WTC11 (cell line): ENCODE measurements around the gene SYNM. TPM values are rescaled to one million over a fixed set of nuclear protein-coding genes. Genes with fewer than 3 reads are reported as not detected.

Source experiments
- ATAC-seq: fragments of 200-7000 bp; cut with Tn5 transposase; 2 replicates; pipeline ENCODE4 v1.10.0; 2021; ENCODE audit warnings: mild to moderate bottlenecking, moderate library complexity
- CTCF ChIA-PET: fragments of 300-600 bp; sonication (Branson Sonifier 250); formaldehyde crosslinking; loops from one replicate; lab custom pipeline; 2021; ENCODE audit warnings: antibody characterized with exemption; lab: Charles Lee
- POLR2A ChIA-PET: fragments of 350-600 bp; sonication (Branson Sonifier 250); formaldehyde crosslinking; loops from one replicate; lab custom pipeline; 2021; ENCODE audit warnings: antibody characterized with exemption; lab: Charles Lee
- DNase-seq: peaks from one replicate; pipeline ENCODE4 v3.0.0; 2021; ENCODE audit warnings: low spot score
- H3K27ac Mint-ChIP-seq: 2 replicates; pipeline ENCODE4 v1.8.0; 2021; ENCODE audit warnings: mixed read lengths
- H3K27me3 Mint-ChIP-seq: 2 replicates; pipeline ENCODE4 v1.8.0; 2021; ENCODE audit warnings: low read depth, mild to moderate bottlenecking, moderate library complexity, mixed read lengths
- H3K36me3 Mint-ChIP-seq: 2 replicates; pipeline ENCODE4 v1.8.0; 2021; ENCODE audit warnings: mixed read lengths
- H3K4me1 Mint-ChIP-seq: 2 replicates; pipeline ENCODE4 v1.8.0; 2022; ENCODE audit warnings: mixed read lengths
- H3K4me3 Mint-ChIP-seq: 2 replicates; pipeline ENCODE4 v1.8.0; 2021; ENCODE audit warnings: mild to moderate bottlenecking, moderate library complexity, mixed read lengths
- H3K9me3 Mint-ChIP-seq: 2 replicates; pipeline ENCODE4 v1.8.0; 2021; ENCODE audit warnings: mixed read lengths
- ATF1 ChIP-seq: sonication (generic); formaldehyde crosslinking; IDR thresholded peaks from 2 replicates; pipeline ENCODE4 v1.8.1; 2023; ENCODE audit warnings: mild to moderate bottlenecking, moderate library complexity, missing genetic modification reagents
- CDX4 ChIP-seq: fragments of 250-450 bp; sonication (Bioruptor Pico); IDR thresholded peaks from 2 replicates; pipeline ENCODE4 v1.9.0; 2021; ENCODE audit warnings: moderate library complexity, mild to moderate bottlenecking, inconsistent platforms, borderline replicate concordance
- CTCF ChIP-seq: fragments of 200-600 bp; IDR thresholded peaks from 2 replicates; pipeline ENCODE4 v1.8.0; 2022; ENCODE audit warnings: antibody characterized with exemption
- EMX1 ChIP-seq: fragments of 250-450 bp; sonication (Bioruptor Pico); IDR thresholded peaks from 2 replicates; pipeline ENCODE4 v1.8.0; 2021; ENCODE audit warnings: mild to moderate bottlenecking
- GABPB1 ChIP-seq: sonication (generic); formaldehyde crosslinking; IDR thresholded peaks from 2 replicates; pipeline ENCODE4 v1.8.1; 2023; ENCODE audit warnings: mild to moderate bottlenecking, missing genetic modification reagents
- GRHL2 ChIP-seq: fragments of 250-450 bp; sonication (Bioruptor Pico); IDR thresholded peaks from 2 replicates; pipeline ENCODE4 v1.8.0; 2022; ENCODE audit warnings: mild to moderate bottlenecking, moderate library complexity; ENCODE audit not compliant: insufficient replicate concordance, severe bottlenecking
- HMGA2 ChIP-seq: fragments of 250-450 bp; sonication (Bioruptor Pico); IDR thresholded peaks from 2 replicates; pipeline ENCODE4 v1.4.0; 2021; ENCODE audit warnings: mild to moderate bottlenecking, moderate library complexity
- IRF2 ChIP-seq: sonication (generic); formaldehyde crosslinking; IDR thresholded peaks from 2 replicates; pipeline ENCODE4 v1.8.0; 2022; ENCODE audit warnings: low read depth, missing genetic modification reagents, borderline replicate concordance
- MLX ChIP-seq: sonication (generic); formaldehyde crosslinking; IDR thresholded peaks from 2 replicates; pipeline ENCODE4 v1.8.1; 2023; ENCODE audit warnings: mild to moderate bottlenecking, missing genetic modification reagents, moderate library complexity
- NR1H2 ChIP-seq: sonication (generic); formaldehyde crosslinking; IDR thresholded peaks from 2 replicates; pipeline ENCODE4 v1.9.0; 2021; ENCODE audit warnings: mild to moderate bottlenecking, moderate library complexity, missing genetic modification reagents
- NR2C2 ChIP-seq: sonication (generic); formaldehyde crosslinking; IDR thresholded peaks from 2 replicates; pipeline ENCODE4 v1.8.0; 2022; ENCODE audit warnings: mild to moderate bottlenecking, missing genetic modification reagents
- NR3C1 ChIP-seq: sonication (generic); formaldehyde crosslinking; conservative IDR thresholded peaks from 2 replicates; pipeline ENCODE4 v1.8.1; 2023; ENCODE audit warnings: low read depth, mild to moderate bottlenecking, missing genetic modification reagents
- OVOL2 ChIP-seq: fragments of 250-450 bp; sonication (Bioruptor Pico); IDR thresholded peaks from 2 replicates; pipeline ENCODE4 v1.9.0; 2021; ENCODE audit warnings: mild to moderate bottlenecking, borderline replicate concordance
- PRRX2 ChIP-seq: fragments of 250-450 bp; sonication (Bioruptor Pico); IDR thresholded peaks from 2 replicates; pipeline ENCODE4 v1.8.0; 2021; ENCODE audit warnings: mild to moderate bottlenecking
- TCF7 ChIP-seq: sonication (generic); formaldehyde crosslinking; IDR thresholded peaks from 2 replicates; pipeline ENCODE4 v1.8.0; 2022; ENCODE audit warnings: mild to moderate bottlenecking, low read depth, missing genetic modification reagents, moderate library complexity
- ZNF232 ChIP-seq: sonication (generic); formaldehyde crosslinking; IDR thresholded peaks from 2 replicates; pipeline ENCODE4 v1.8.0; 2022; ENCODE audit warnings: mild to moderate bottlenecking, missing genetic modification reagents
- ZNF671 ChIP-seq: fragments of 250-450 bp; sonication (Bioruptor Pico); IDR thresholded peaks from 2 replicates; pipeline ENCODE4 v1.8.0; 2021; ENCODE audit warnings: mild to moderate bottlenecking
- total RNA-seq: library from RNA; stranded (reverse); gene quantifications from 3 replicates; pipeline ENCODE4 v1.2.3, GENCODE V29; 2021
- TF ChIP-seq, protein P1 (sequence below): sonication (generic); formaldehyde crosslinking; IDR thresholded peaks from 2 replicates; pipeline ENCODE4 v1.8.1; 2022; ENCODE audit warnings: mild to moderate bottlenecking, missing genetic modification reagents, moderate library complexity, borderline replicate concordance
- TF ChIP-seq, protein P2 (sequence below): sonication (generic); formaldehyde crosslinking; IDR thresholded peaks from 2 replicates; pipeline ENCODE4 v1.8.1; 2023; ENCODE audit warnings: mild to moderate bottlenecking, missing genetic modification reagents
- TF ChIP-seq, protein P3 (sequence below): fragments of 250-450 bp; sonication (Bioruptor Pico); IDR thresholded peaks from 2 replicates; pipeline ENCODE4 v1.9.0; 2021; ENCODE audit warnings: mild to moderate bottlenecking, borderline replicate concordance

Gene SYNM
- total RNA-seq, 1 experiment from 2014 or later = 2.2 TPM

GRCh38 chr15:99148851-99149276 is 44.0 kb downstream of the SYNM start:
- ATAC-seq = no peak
- peaks cover 33% of the 10 kb centered on the region for H3K4me1 Mint-ChIP-seq
- CTCF ChIA-PET = interaction anchor here (1.2 kb wide), 1 partner anchor 43 kb away, joined by 3 read pairs; no protein-coding TSS in a partner anchor

GRCh38 chr15:99149366-99149765 is 44.5 kb downstream of the SYNM start:
- Mint-ChIP-seq H3K4me3 (no peak overlapping the region), H3K9me3 (peaks cover 4% of the 10 kb centered on the region; the same call in 1 of the 2 replicates), H3K27me3 (no peaks in the 10 kb centered on the region), H3K36me3 (peaks cover 23% of the 10 kb centered on the region), H3K4me1 (peaks cover 32% of the 10 kb centered on the region)
- DNase-seq (no peak), ATAC-seq (no peak)
- ChIA-PET CTCF (interaction anchor here (1.2 kb wide), 1 partner anchor 44 kb away, joined by 3 read pairs; no protein-coding TSS in a partner anchor), POLR2A (no interaction called here)
- TF ChIP-seq NR3C1 (CRISPR knock-in tag) = no peak
- TF ChIP-seq, protein P1, sequence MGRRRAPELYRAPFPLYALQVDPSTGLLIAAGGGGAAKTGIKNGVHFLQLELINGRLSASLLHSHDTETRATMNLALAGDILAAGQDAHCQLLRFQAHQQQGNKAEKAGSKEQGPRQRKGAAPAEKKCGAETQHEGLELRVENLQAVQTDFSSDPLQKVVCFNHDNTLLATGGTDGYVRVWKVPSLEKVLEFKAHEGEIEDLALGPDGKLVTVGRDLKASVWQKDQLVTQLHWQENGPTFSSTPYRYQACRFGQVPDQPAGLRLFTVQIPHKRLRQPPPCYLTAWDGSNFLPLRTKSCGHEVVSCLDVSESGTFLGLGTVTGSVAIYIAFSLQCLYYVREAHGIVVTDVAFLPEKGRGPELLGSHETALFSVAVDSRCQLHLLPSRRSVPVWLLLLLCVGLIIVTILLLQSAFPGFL (CRISPR knock-in tag) = no peak
- no peak for TF ChIP-seq EMX1 (CRISPR knock-in tag)
- no peak for TF ChIP-seq NR1H2
- no peak for TF ChIP-seq CTCF
- TF ChIP-seq GABPB1 (CRISPR knock-in tag) = no peak
- no peak for TF ChIP-seq ZNF232
- no peak for TF ChIP-seq CDX4
- no peak for TF ChIP-seq NR2C2 (CRISPR knock-in tag)
- no peak for TF ChIP-seq ZNF671 (CRISPR knock-in tag)
- TF ChIP-seq HMGA2 (CRISPR knock-in tag) = no peak
- TF ChIP-seq ATF1 = no peak
- TF ChIP-seq, all 79 proteins: peak for 0
- no peak overlapping the region for H3K27ac Mint-ChIP-seq

More at GRCh38 chr15:99148851-99149276, 44.0 kb downstream of the SYNM start:
- peak overlapping the region; percentile 23; the same call in 1 of the 2 replicates for H3K27ac Mint-ChIP-seq
- POLR2A ChIA-PET = interaction anchor here (0.7 kb wide), 1 partner anchor 323 kb away, joined by 3 read pairs; no protein-coding TSS in a partner anchor
- H3K27me3 Mint-ChIP-seq = no peaks in the 10 kb centered on the region
- no peak for DNase-seq
- H3K36me3 Mint-ChIP-seq = peaks cover 23% of the 10 kb centered on the region
- H3K4me3 Mint-ChIP-seq = no peak overlapping the region
- TF ChIP-seq MLX (CRISPR knock-in tag) = no peak
- TF ChIP-seq, protein P2, sequence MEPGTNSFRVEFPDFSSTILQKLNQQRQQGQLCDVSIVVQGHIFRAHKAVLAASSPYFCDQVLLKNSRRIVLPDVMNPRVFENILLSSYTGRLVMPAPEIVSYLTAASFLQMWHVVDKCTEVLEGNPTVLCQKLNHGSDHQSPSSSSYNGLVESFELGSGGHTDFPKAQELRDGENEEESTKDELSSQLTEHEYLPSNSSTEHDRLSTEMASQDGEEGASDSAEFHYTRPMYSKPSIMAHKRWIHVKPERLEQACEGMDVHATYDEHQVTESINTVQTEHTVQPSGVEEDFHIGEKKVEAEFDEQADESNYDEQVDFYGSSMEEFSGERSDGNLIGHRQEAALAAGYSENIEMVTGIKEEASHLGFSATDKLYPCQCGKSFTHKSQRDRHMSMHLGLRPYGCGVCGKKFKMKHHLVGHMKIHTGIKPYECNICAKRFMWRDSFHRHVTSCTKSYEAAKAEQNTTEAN = no peak
- no peak for TF ChIP-seq PRRX2 (CRISPR knock-in tag)
- TF ChIP-seq, protein P1 (CRISPR knock-in tag) = no peak
- no peak for TF ChIP-seq OVOL2 (CRISPR knock-in tag)
- no peak for TF ChIP-seq IRF2 (CRISPR knock-in tag)
- TF ChIP-seq, protein P3, sequence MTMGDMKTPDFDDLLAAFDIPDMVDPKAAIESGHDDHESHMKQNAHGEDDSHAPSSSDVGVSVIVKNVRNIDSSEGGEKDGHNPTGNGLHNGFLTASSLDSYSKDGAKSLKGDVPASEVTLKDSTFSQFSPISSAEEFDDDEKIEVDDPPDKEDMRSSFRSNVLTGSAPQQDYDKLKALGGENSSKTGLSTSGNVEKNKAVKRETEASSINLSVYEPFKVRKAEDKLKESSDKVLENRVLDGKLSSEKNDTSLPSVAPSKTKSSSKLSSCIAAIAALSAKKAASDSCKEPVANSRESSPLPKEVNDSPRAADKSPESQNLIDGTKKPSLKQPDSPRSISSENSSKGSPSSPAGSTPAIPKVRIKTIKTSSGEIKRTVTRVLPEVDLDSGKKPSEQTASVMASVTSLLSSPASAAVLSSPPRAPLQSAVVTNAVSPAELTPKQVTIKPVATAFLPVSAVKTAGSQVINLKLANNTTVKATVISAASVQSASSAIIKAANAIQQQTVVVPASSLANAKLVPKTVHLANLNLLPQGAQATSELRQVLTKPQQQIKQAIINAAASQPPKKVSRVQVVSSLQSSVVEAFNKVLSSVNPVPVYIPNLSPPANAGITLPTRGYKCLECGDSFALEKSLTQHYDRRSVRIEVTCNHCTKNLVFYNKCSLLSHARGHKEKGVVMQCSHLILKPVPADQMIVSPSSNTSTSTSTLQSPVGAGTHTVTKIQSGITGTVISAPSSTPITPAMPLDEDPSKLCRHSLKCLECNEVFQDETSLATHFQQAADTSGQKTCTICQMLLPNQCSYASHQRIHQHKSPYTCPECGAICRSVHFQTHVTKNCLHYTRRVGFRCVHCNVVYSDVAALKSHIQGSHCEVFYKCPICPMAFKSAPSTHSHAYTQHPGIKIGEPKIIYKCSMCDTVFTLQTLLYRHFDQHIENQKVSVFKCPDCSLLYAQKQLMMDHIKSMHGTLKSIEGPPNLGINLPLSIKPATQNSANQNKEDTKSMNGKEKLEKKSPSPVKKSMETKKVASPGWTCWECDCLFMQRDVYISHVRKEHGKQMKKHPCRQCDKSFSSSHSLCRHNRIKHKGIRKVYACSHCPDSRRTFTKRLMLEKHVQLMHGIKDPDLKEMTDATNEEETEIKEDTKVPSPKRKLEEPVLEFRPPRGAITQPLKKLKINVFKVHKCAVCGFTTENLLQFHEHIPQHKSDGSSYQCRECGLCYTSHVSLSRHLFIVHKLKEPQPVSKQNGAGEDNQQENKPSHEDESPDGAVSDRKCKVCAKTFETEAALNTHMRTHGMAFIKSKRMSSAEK = no peak
- TF ChIP-seq GRHL2 = no peak
- TF ChIP-seq TCF7 (CRISPR knock-in tag) = no peak
- TF ChIP-seq, all 79 proteins: peak for 0
- peaks cover 4% of the 10 kb centered on the region; the same call in 1 of the 2 replicates for H3K9me3 Mint-ChIP-seq
